ENCODE measurements around the gene ARHGAP23. TPM values are rescaled to one million over a fixed set of nuclear protein-coding genes. Genes with fewer than 3 reads are reported as not detected.
A peak's percentile ranks its signal among the peaks of the same experiment; 100 is the strongest.
"Not testable (repeated sequence)": the region's sequence is repeated elsewhere in the genome, so short reads cannot be mapped to it uniquely, and the experiment has no call there.

Gene ARHGAP23
- total and polyA plus RNA-seq, 4 donors, result 18.3 to 91.7 (median 39.2) TPM

- not testable (repeated sequence) for H3K4me3 ChIP-seq; H3K27ac ChIP-seq (ENCODE audit: low read depth in 1 of 2, low read length in 1 of 2); ATAC-seq (ENCODE audit: insufficient read depth, low FRiP score); H3K9me3 ChIP-seq (ENCODE audit: control insufficient read depth in 4 of 4, insufficient read depth in 3 of 4, low read length in 3 of 4); H3K27me3 ChIP-seq (ENCODE audit: control insufficient read depth in 3 of 3, insufficient read depth in 3 of 3, low read length in 2 of 3); H3K9ac ChIP-seq (ENCODE audit: insufficient read depth in 1 of 2, low read length in 2 of 2); H3K4me1 ChIP-seq (ENCODE audit: control insufficient read depth in 5 of 5, insufficient read depth in 5 of 5, low read length in 5 of 5)
- H3K36me3 ChIP-seq (ENCODE audit: control insufficient read depth in 4 of 4, insufficient read depth in 4 of 4, low read length in 4 of 4), result peaks cover 5 to 21% (median 9%) of the 10 kb centered on the region in 4 donors
- TF ChIP-seq CTCF (IDR thresholded peaks at IDR 0.05; ENCODE audit: control extremely low read depth, extremely low read depth), result peak; percentile 70
- peak; percentile 85 to 89 (median 89) for DNase-seq
- WGBS, 2 donors, result 54 to 56% methylated on average over 14 of the region's 14 CpGs
Measured at GRCh38 chr17:38492067-38493040, 64.1 kb downstream of the ARHGAP23 start.

- H3K4me3 ChIP-seq; DNase-seq; H3K27me3 ChIP-seq (ENCODE audit: control insufficient read depth in 3 of 3, insufficient read depth in 3 of 3, low read length in 2 of 3); H3K9ac ChIP-seq (ENCODE audit: insufficient read depth in 1 of 2, low read length in 2 of 2); H3K27ac ChIP-seq (ENCODE audit: low read depth in 1 of 2, low read length in 1 of 2); H3K4me1 ChIP-seq (ENCODE audit: control insufficient read depth in 5 of 5, insufficient read depth in 5 of 5, low read length in 5 of 5); H3K9me3 ChIP-seq (ENCODE audit: control insufficient read depth in 4 of 4, insufficient read depth in 3 of 4, low read length in 3 of 4); ATAC-seq (ENCODE audit: insufficient read depth, low FRiP score): not testable (repeated sequence)
- 93 to 94% methylated on average over 16 of the region's 16 CpGs for WGBS, 2 donors
- H3K36me3 ChIP-seq (ENCODE audit: control insufficient read depth in 4 of 4, insufficient read depth in 4 of 4, low read length in 4 of 4), result peaks cover 5 to 32% (median 10%) of the 10 kb centered on the region in 4 donors
Measured at GRCh38 chr17:38494152-38494551, 65.9 kb downstream of the ARHGAP23 start.

- H3K9me3 ChIP-seq (ENCODE audit: control insufficient read depth in 4 of 4, insufficient read depth in 3 of 4, low read length in 3 of 4); ATAC-seq (ENCODE audit: insufficient read depth, low FRiP score); H3K27ac ChIP-seq (ENCODE audit: low read depth in 1 of 2, low read length in 1 of 2); H3K9ac ChIP-seq (ENCODE audit: insufficient read depth in 1 of 2, low read length in 2 of 2); H3K4me3 ChIP-seq; DNase-seq; H3K27me3 ChIP-seq (ENCODE audit: control insufficient read depth in 3 of 3, insufficient read depth in 3 of 3, low read length in 2 of 3); H3K4me1 ChIP-seq (ENCODE audit: control insufficient read depth in 5 of 5, insufficient read depth in 5 of 5, low read length in 5 of 5): not testable (repeated sequence)
- 92 to 98% methylated on average over 10 of the region's 10 CpGs for WGBS, 2 donors
- H3K36me3 ChIP-seq (ENCODE audit: control insufficient read depth in 4 of 4, insufficient read depth in 4 of 4, low read length in 4 of 4), result peaks cover 2 to 28% (median 11%) of the 10 kb centered on the region in 4 donors
Measured at GRCh38 chr17:38497656-38498055, 69.4 kb downstream of the ARHGAP23 start.

- peaks cover 0 to 27% (median 11%) of the 10 kb centered on the region in 4 donors for H3K36me3 ChIP-seq (ENCODE audit: control insufficient read depth in 4 of 4, insufficient read depth in 4 of 4, low read length in 4 of 4)
- no peak overlapping the region for H3K9ac ChIP-seq (ENCODE audit: insufficient read depth in 1 of 2, low read length in 2 of 2)
- TF ChIP-seq CTCF (IDR thresholded peaks at IDR 0.05; ENCODE audit: control extremely low read depth, extremely low read depth), result no peak
- no peak for ATAC-seq (ENCODE audit: insufficient read depth, low FRiP score)
- no peak overlapping the region for H3K27ac ChIP-seq (ENCODE audit: low read depth in 1 of 2, low read length in 1 of 2)
- H3K4me1 ChIP-seq (ENCODE audit: control insufficient read depth in 5 of 5, insufficient read depth in 5 of 5, low read length in 5 of 5), result no peaks in the 10 kb centered on the region
- peaks cover 0 to 6% (median under 1%) of the 10 kb centered on the region in 4 donors for H3K9me3 ChIP-seq (ENCODE audit: control insufficient read depth in 4 of 4, insufficient read depth in 3 of 4, low read length in 3 of 4)
- DNase-seq, result no peak
- no peaks in the 10 kb centered on the region for H3K27me3 ChIP-seq (ENCODE audit: control insufficient read depth in 3 of 3, insufficient read depth in 3 of 3, low read length in 2 of 3)
- H3K4me3 ChIP-seq, result no peak overlapping the region
- WGBS, 2 donors, result 89 to 91% methylated on average over 13 to 14 of the region's 14 CpGs
Measured at GRCh38 chr17:38498353-38498752, 70.1 kb downstream of the ARHGAP23 start.

- 89 to 92% methylated on average over 10 of the region's 10 CpGs for WGBS, 2 donors
- not testable (repeated sequence) for H3K4me3 ChIP-seq; H3K27me3 ChIP-seq (ENCODE audit: control insufficient read depth in 3 of 3, insufficient read depth in 3 of 3, low read length in 2 of 3); H3K9ac ChIP-seq (ENCODE audit: insufficient read depth in 1 of 2, low read length in 2 of 2); H3K4me1 ChIP-seq (ENCODE audit: control insufficient read depth in 5 of 5, insufficient read depth in 5 of 5, low read length in 5 of 5); ATAC-seq (ENCODE audit: insufficient read depth, low FRiP score); H3K9me3 ChIP-seq (ENCODE audit: control insufficient read depth in 4 of 4, insufficient read depth in 3 of 4, low read length in 3 of 4); DNase-seq; H3K27ac ChIP-seq (ENCODE audit: low read depth in 1 of 2, low read length in 1 of 2)
- H3K36me3 ChIP-seq (ENCODE audit: control insufficient read depth in 4 of 4, insufficient read depth in 4 of 4, low read length in 4 of 4), result peaks cover 0 to 21% (median 6%) of the 10 kb centered on the region in 4 donors
Measured at GRCh38 chr17:38499230-38499629, 71.0 kb downstream of the ARHGAP23 start.

- H3K4me3 ChIP-seq; H3K27me3 ChIP-seq (ENCODE audit: control insufficient read depth in 3 of 3, insufficient read depth in 3 of 3, low read length in 2 of 3); H3K9ac ChIP-seq (ENCODE audit: insufficient read depth in 1 of 2, low read length in 2 of 2); H3K9me3 ChIP-seq (ENCODE audit: control insufficient read depth in 4 of 4, insufficient read depth in 3 of 4, low read length in 3 of 4); H3K27ac ChIP-seq (ENCODE audit: low read depth in 1 of 2, low read length in 1 of 2); DNase-seq; ATAC-seq (ENCODE audit: insufficient read depth, low FRiP score); H3K4me1 ChIP-seq (ENCODE audit: control insufficient read depth in 5 of 5, insufficient read depth in 5 of 5, low read length in 5 of 5): not testable (repeated sequence)
- WGBS, 2 donors, result 100% methylated on average over 2 of the region's 2 CpGs
- peaks cover 0 to 24% (median 5%) of the 10 kb centered on the region in 4 donors for H3K36me3 ChIP-seq (ENCODE audit: control insufficient read depth in 4 of 4, insufficient read depth in 4 of 4, low read length in 4 of 4)
Measured at GRCh38 chr17:38501718-38502117, 73.5 kb downstream of the ARHGAP23 start.
